H1 (cell line): ENCODE measurements around the gene POLR2F. TPM values are rescaled to one million over a fixed set of nuclear protein-coding genes. Genes with fewer than 3 reads are reported as not detected.

ENCODE experiments used
- CTCF ChIA-PET: fragments of 300-600 bp; sonication (Branson Sonifier 250); formaldehyde crosslinking; loops from one replicate; lab custom pipeline; 2021; ENCODE audit not compliant: partially characterized antibody; lab: Charles Lee
- POLR2A ChIA-PET: fragments of 300-600 bp; sonication (Branson Sonifier 250); formaldehyde crosslinking; loops from one replicate; lab custom pipeline; 2021; ENCODE audit warnings: inconsistent platforms; ENCODE audit not compliant: partially characterized antibody; lab: Charles Lee
- DNase-seq, 2 experiments: peaks; one replicate each; pipeline versions ENCODE4 v3.0.0 to v3.0.0-alpha.2; 2010 to 2022; ENCODE audit warnings: low spot score in 2 of 2, low read depth in 1 of 2, mixed read lengths in 1 of 2
- FAIRE-seq: peaks from 2 replicates; lab custom pipeline; 2011; peaks lifted over from hg19 to GRCh38; lab: Jason Lieb, UNC
- H2AFZ ChIP-seq: 2 replicates; pipeline ENCODE4 v1.8.1; 2012; ENCODE audit warnings: low read length, inconsistent platforms
- H2AK5ac ChIP-seq: 2 replicates; pipeline ENCODE4 v1.6.1; 2013; ENCODE audit warnings: low read depth, low read length
- H2BK120ac ChIP-seq: replicated peaks from 2 replicates; pipeline ENCODE3; 2013; ENCODE audit warnings: low read depth, low read length, inconsistent platforms
- H2BK12ac ChIP-seq: 2 replicates; pipeline ENCODE4 v1.6.1; 2013; ENCODE audit warnings: low read depth, low read length
- H2BK15ac ChIP-seq: 2 replicates; pipeline ENCODE4 v1.6.1; 2013; ENCODE audit warnings: low read length
- H2BK20ac ChIP-seq: 2 replicates; pipeline ENCODE4 v1.6.1; 2013; ENCODE audit warnings: low read length
- H2BK5ac ChIP-seq: 2 replicates; pipeline ENCODE4 v1.6.1; 2013; ENCODE audit warnings: low read depth, low read length
- H3K14ac ChIP-seq: 2 replicates; pipeline ENCODE4 v1.6.1; 2013; ENCODE audit warnings: inconsistent platforms; ENCODE audit not compliant: insufficient read length
- H3K18ac ChIP-seq: 2 replicates; pipeline ENCODE4 v1.6.1; 2013; ENCODE audit warnings: low read length; ENCODE audit errors: extremely low read depth
- H3K23ac ChIP-seq: 2 replicates; pipeline ENCODE4 v1.6.1; 2013; ENCODE audit warnings: inconsistent platforms; ENCODE audit not compliant: insufficient read length
- H3K23me2 ChIP-seq: 2 replicates; pipeline ENCODE4 v1.6.1; 2013; ENCODE audit warnings: low read depth, low read length
- H3K27ac ChIP-seq: 2 replicates; pipeline ENCODE4 v1.6.1; 2011; ENCODE audit warnings: low read depth, low read length, inconsistent platforms
- H3K27me3 ChIP-seq, 4 experiments: replicated peaks in 1 of 4; 1 replicate in 1 of 4; 2 replicates in 3 of 4; pipeline versions ENCODE4 v1.6.1 to v1.8.1; 2011 to 2013; ENCODE audit warnings: low read length in 3 of 4, mild to moderate bottlenecking in 3 of 4, inconsistent platforms in 2 of 4, mixed read lengths in 2 of 4, moderate library complexity in 1 of 4; ENCODE audit not compliant: control insufficient read depth in 3 of 4, insufficient read depth in 3 of 4; ENCODE audit errors: extremely low read depth in 1 of 4
- H3K36me3 ChIP-seq, 4 experiments: 2 replicates each; pipeline versions ENCODE4 v1.6.1 to v1.8.1; 2011 to 2013; ENCODE audit warnings: mild to moderate bottlenecking in 4 of 4, low read length in 3 of 4, moderate library complexity in 2 of 4, control low read depth in 1 of 4, inconsistent platforms in 1 of 4; ENCODE audit not compliant: insufficient read depth in 4 of 4, control insufficient read depth in 2 of 4
- H3K4ac ChIP-seq: replicated peaks from 2 replicates; pipeline ENCODE3; 2013; ENCODE audit warnings: low read length, low read depth, mixed read lengths, inconsistent platforms; ENCODE audit not compliant: insufficient read length
- H3K4me1 ChIP-seq, 4 experiments: replicated peaks in 1 of 4; 1 replicate in 1 of 4; 2 replicates in 3 of 4; pipeline versions ENCODE4 v1.6.1 to v1.8.1; 2011 to 2013; ENCODE audit warnings: low read length in 3 of 4, inconsistent platforms in 2 of 4, mixed read lengths in 1 of 4; ENCODE audit not compliant: insufficient read depth in 4 of 4, control insufficient read depth in 3 of 4
- H3K4me2 ChIP-seq, 2 experiments: 2 replicates each; pipeline versions ENCODE4 v1.6.1 to v1.8.1; 2011 to 2013; ENCODE audit warnings: low read depth in 2 of 2, low read length in 2 of 2, control low read depth in 1 of 2, inconsistent platforms in 1 of 2, mild to moderate bottlenecking in 1 of 2; ENCODE audit not compliant: insufficient read depth in 1 of 2
- H3K4me3 ChIP-seq, 4 experiments: fragments of 200-600, 300-600 bp in 1 of 4; sonication (generic), shearing (Covaris generic), sonication (Bioruptor Twin) in 1 of 4; 2 replicates each; pipeline versions ENCODE4 v1.5.1 to v1.8.1; 2011 to 2016; ENCODE audit warnings: low read length in 4 of 4, low read depth in 3 of 4, control low read depth in 2 of 4, inconsistent platforms in 2 of 4, mild to moderate bottlenecking in 2 of 4, mixed read lengths in 1 of 4, moderate library complexity in 1 of 4; ENCODE audit not compliant: insufficient read depth in 2 of 4; ENCODE audit errors: extremely low read depth in 1 of 4
- H3K56ac ChIP-seq: replicated peaks from 2 replicates; pipeline ENCODE3; 2013; ENCODE audit warnings: low read depth, mild to moderate bottlenecking, mixed read lengths, low read length, inconsistent platforms; ENCODE audit not compliant: insufficient read length
- H3K79me1 ChIP-seq: 2 replicates; pipeline ENCODE4 v1.6.1; 2013; ENCODE audit warnings: low read depth, low read length, control low read depth
- H3K79me2 ChIP-seq, 2 experiments: 2 replicates each; pipeline versions ENCODE4 v1.6.1 to v1.8.1; 2012 to 2013; ENCODE audit warnings: low read length in 2 of 2, mild to moderate bottlenecking in 2 of 2, inconsistent platforms in 1 of 2; ENCODE audit not compliant: insufficient read depth in 2 of 2, control insufficient read depth in 1 of 2
- H3K9ac ChIP-seq, 4 experiments: replicated peaks in 1 of 4; 1 replicate in 1 of 4; 2 replicates in 3 of 4; pipeline versions ENCODE4 v1.6.1 to v1.8.1; 2011 to 2013; ENCODE audit warnings: low read depth in 3 of 4, low read length in 3 of 4, control low read depth in 2 of 4, mild to moderate bottlenecking in 2 of 4, moderate library complexity in 2 of 4, inconsistent platforms in 1 of 4; ENCODE audit errors: extremely low read depth in 1 of 4
- H3K9me3 ChIP-seq, 2 experiments: 2 replicates each; pipeline versions ENCODE4 v1.6.1 to v1.8.1; 2012 to 2013; ENCODE audit warnings: mild to moderate bottlenecking in 2 of 2, moderate library complexity in 2 of 2, control low read depth in 1 of 2, inconsistent platforms in 1 of 2, low read depth in 1 of 2, low read length in 1 of 2, mixed read lengths in 1 of 2; ENCODE audit not compliant: insufficient read depth in 2 of 2
- H4K20me1 ChIP-seq, 2 experiments: replicated peaks in 1 of 2; 2 replicates each; pipeline versions ENCODE3 to v1.8.1; 2011 to 2013; ENCODE audit warnings: inconsistent platforms in 2 of 2, low read length in 2 of 2, mild to moderate bottlenecking in 1 of 2; ENCODE audit not compliant: insufficient read depth in 2 of 2, control insufficient read depth in 1 of 2
- H4K5ac ChIP-seq: 2 replicates; pipeline ENCODE4 v1.6.1; 2013; ENCODE audit warnings: low read length, low read depth, mixed read lengths, inconsistent platforms; ENCODE audit not compliant: insufficient read length
- H4K8ac ChIP-seq: 2 replicates; pipeline ENCODE4 v1.8.0; 2013; ENCODE audit warnings: mild to moderate bottlenecking, moderate library complexity, low read length, inconsistent platforms; ENCODE audit not compliant: insufficient read depth; ENCODE audit errors: extremely low read depth
- H4K91ac ChIP-seq: replicated peaks from 2 replicates; pipeline ENCODE3; 2013; ENCODE audit warnings: low read length, mixed read lengths, inconsistent platforms; ENCODE audit not compliant: insufficient read length
- CREB1 ChIP-seq: IDR thresholded peaks from 2 replicates; pipeline ENCODE4 v1.6.1; 2012; ENCODE audit warnings: inconsistent platforms
- RFX5 ChIP-seq: IDR thresholded peaks from 2 replicates; pipeline ENCODE4 v1.6.1; 2011; ENCODE audit warnings: low read depth, low read length, improper control_type of control experiment, borderline replicate concordance
- WGBS, 2 experiments: shearing (Covaris generic) in 1 of 2; methylation state at CpG; one replicate each; pipeline versions ENCODE4 v1.1.6 to v1.1.7; 2013 to 2015; ENCODE audit warnings: low lambda C conversion rate in 2 of 2, mixed read lengths in 2 of 2, inconsistent platforms in 1 of 2, low coverage in 1 of 2, missing lambda C conversion rate in 1 of 2; ENCODE audit not compliant: insufficient replicate concordance in 2 of 2, insufficient coverage in 1 of 2, insufficient read length in 1 of 2; ENCODE audit errors: extremely low coverage in 1 of 2, missing lambda C conversion rate in 1 of 2; 5-methylcytosine and 5-hydroxymethylcytosine counted together
- polyA plus RNA-seq, 7 experiments: library from polyadenylated mRNA; depleted of rRNA in 3 of 7; stranded (reverse) in 5 of 7; unstranded in 2 of 7; fragments of >200 nt in 5 of 7; fragments of 200-250 nt in 2 of 7; gene quantifications; 1 replicate in 5 of 7; 2 replicates in 1 of 7; 4 replicates in 1 of 7; pipeline versions ENCODE4 v1.2.1 to v1.2.3, GENCODE V29; 2011 to 2013; ENCODE audit warnings: missing spikeins in 2 of 7, mixed read lengths in 2 of 7
- total RNA-seq: library from RNA; stranded (reverse); fragmentation: NEBNext Ultra II Directional; extraction: Animal tissue kit (Norgen Biotek cat#: 25700); gene quantifications from 2 replicates; pipeline ENCODE4 v1.2.1, GENCODE V29; 2021

The POLR2F gene
- total and polyA plus RNA-seq, 2 of the 8 experiments (the other 6 are each of a cell fraction or from before 2014, with no cell fraction given), result 150 to 176 TPM

GRCh38 chr22:37986371-37986770, 32.9 kb downstream of the POLR2F start:
- H3K27ac ChIP-seq, result no peak overlapping the region
- H3K4ac ChIP-seq, result no peak overlapping the region
- no peak overlapping the region for H4K8ac ChIP-seq
- no peak overlapping the region for H4K5ac ChIP-seq
- H2BK15ac ChIP-seq, result peak overlapping the region; percentile 72; the same call in 1 of the 2 replicates
- no peaks in the 10 kb centered on the region; a peak in 1 of 8 replicates for H3K36me3 ChIP-seq
- H3K79me1 ChIP-seq, result no peaks in the 10 kb centered on the region
- no peak overlapping the region for H2AK5ac ChIP-seq
- H3K18ac ChIP-seq, result peak overlapping the region; percentile 32; the same call in 1 of the 2 replicates
- peaks cover 13% of the 10 kb centered on the region; the same call in 1 of the 2 replicates for H3K23me2 ChIP-seq
- H3K14ac ChIP-seq, result no peak overlapping the region
- POLR2A ChIA-PET, result no interaction called here
- H2BK5ac ChIP-seq, result no peak overlapping the region
- no peaks in the 10 kb centered on the region for H3K79me2 ChIP-seq
- DNase-seq, result no peak
- 85% methylated on average over 6 of the region's 7 CpGs; no CpG with 5 or more reads in 1 of the 2 experiments for WGBS, 2 experiments
- CTCF ChIA-PET, result no interaction called here
- H2BK120ac ChIP-seq, result no peak overlapping the region
- no peak overlapping the region for H3K4me2 ChIP-seq
- H3K9me3 ChIP-seq, result no peaks in the 10 kb centered on the region
- no peak overlapping the region for H3K9ac ChIP-seq
- no peak overlapping the region for H3K4me3 ChIP-seq
- H2BK12ac ChIP-seq, result no peak overlapping the region
- H2BK20ac ChIP-seq, result no peak overlapping the region
- no peak for FAIRE-seq
- no peak overlapping the region for H2AFZ ChIP-seq
- H4K91ac ChIP-seq, result no peak overlapping the region
- TF ChIP-seq RFX5 (no peak), CREB1 (no peak)
- H4K20me1 ChIP-seq, result peaks cover 2 to 3% of the 10 kb centered on the region in 2 experiments
- H3K27me3 ChIP-seq, result peaks cover 0 to 19% (median 12%) of the 10 kb centered on the region in 4 experiments; a peak in 5 of 7 replicates
- no peak overlapping the region for H3K56ac ChIP-seq
- no peak overlapping the region for H3K23ac ChIP-seq
- H3K4me1 ChIP-seq, result peaks cover 0 to 20% (median 11%) of the 10 kb centered on the region in 4 experiments; a peak in 6 of 7 replicates
